ENCODE data around the gene DAP.
"Not testable (repeated sequence)": the region's sequence is repeated elsewhere in the genome, so short reads cannot be mapped to it uniquely, and the experiment has no call there.

DAP gene

DNA sequence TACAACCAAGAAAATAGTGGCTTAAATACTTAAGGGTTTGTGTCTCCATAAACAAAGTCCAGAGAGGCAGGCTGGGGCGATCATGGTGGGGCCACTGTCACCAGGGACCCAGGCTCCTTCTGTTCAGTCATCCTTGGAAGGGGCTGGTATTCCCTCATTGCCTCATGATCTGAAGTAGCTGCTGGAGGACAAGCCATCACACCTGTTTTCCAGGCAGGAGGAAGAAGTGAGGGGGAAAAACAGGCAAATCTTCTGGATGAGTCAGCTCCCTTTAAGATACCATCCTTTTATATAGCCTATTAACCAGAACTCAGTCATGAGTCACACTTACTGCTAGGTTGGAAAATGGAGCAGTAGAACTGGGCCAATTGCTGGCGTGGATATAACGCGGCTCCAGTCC is 92.3 kb downstream of the DAP start:
- DNase-seq: no peak

DNA sequence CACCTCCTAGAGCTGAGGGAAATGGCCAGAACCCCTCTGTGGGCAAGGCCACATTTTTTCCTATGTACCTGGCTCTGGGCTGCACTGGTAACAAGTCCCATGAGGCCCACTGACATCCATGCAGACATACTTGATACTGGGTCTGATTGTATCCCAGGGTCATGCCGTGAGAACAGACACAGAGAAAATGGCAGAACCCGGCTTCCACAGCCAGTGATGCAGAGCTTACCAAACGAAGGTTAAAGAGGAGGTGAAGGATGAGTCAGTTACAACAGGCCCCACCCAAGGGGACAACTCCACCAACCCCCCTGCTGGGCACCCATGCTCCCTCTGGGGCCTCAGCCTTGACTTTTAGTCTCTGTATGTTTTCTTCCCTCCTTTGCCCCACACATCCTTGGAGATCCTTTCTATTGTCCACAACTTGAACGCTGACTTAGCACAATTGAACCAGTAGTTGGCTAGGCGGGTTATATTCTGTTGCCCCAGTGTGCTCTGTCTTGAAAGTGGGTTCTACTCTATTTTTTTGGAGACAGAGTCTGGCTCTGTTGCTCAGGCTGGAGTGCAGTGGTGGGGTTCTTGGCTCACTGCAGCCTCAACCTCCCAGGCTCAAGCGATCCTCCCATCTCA is 93.5 kb downstream of the DAP start:
- no peak for DNase-seq

DNA sequence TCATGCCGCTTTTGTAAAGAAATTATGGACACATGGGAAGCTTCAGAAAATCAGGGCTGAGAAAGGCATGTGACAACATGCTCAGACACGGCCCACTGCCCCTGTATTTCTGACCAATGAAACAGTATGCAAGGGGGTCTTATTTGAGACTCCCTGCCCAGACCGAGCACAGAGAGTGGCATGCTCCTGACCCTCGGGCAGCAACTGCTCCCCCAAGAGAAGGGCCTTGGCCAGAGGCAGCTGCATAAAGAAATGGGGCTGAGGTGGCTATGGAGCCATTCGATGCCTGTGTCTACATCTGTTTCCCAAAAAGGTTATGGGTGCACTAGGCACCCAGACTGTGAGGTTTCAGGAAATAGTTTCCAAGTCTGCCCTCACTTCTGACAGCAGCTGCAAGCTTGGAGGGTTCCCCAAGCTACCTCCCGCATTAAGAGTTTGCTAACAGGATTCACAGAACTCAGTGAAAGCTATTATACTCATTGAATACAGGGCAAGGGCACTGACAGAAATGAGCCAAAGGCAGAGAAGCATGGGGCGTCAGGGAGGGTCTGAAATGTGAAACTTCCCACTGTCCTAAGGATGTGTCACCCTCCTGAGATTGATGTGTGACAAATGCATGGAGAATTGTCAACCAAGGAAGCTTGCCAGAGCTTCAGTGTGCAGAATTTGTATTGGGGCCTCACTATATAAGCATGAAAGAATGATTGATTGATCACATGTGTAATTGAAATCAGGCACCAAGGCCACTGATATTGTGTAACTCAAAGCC is 94.3 kb downstream of the DAP start:
- DNase-seq: no peak

GRCh38 chr5:10665799-10666198 is 95.2 kb downstream of the DAP start:
- no peak for DNase-seq

DNA sequence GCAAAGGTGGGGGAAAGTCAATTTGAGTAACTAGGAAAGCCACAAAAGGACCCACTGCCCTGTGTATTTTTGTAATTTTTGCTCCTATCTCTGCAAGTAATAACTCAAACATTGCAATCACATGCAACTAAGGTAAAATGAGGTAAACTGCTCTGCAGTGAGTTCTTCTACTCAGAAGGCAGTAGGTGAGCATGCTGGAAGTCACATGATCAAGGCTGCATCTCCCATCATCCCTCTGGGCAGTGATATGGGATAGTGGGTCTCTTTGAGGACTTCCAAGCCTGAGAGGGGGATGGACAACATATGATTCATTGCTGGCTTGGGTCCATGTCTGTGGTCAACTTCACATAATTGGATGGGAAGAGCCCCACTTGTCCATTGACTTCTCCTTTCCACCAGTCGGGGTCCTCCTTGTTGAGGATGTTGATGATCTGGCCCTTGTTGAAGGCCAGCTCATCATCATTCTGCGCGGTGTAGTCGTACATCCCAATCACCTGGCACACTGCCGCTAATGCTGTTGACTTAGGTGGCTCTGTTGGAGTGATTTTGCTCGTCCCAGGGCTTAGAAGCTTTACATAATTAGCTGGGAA is 96.8 kb downstream of the DAP start:
- DNase-seq: not testable (repeated sequence)

- no peak for DNase-seq
These were observed 97.4 kb downstream of the DAP start for GRCh38 chr5:10663489-10664179.

GRCh38 chr5:10662661-10663488 is 98.2 kb downstream of the DAP start:
- no peak for DNase-seq

- DNase-seq: no peak
These were observed 99.0 kb downstream of the DAP start for GRCh38 chr5:10662083-10662482.

GRCh38 chr5:10661401-10661800 is 99.6 kb downstream of the DAP start:
- no peak for DNase-seq

DNA sequence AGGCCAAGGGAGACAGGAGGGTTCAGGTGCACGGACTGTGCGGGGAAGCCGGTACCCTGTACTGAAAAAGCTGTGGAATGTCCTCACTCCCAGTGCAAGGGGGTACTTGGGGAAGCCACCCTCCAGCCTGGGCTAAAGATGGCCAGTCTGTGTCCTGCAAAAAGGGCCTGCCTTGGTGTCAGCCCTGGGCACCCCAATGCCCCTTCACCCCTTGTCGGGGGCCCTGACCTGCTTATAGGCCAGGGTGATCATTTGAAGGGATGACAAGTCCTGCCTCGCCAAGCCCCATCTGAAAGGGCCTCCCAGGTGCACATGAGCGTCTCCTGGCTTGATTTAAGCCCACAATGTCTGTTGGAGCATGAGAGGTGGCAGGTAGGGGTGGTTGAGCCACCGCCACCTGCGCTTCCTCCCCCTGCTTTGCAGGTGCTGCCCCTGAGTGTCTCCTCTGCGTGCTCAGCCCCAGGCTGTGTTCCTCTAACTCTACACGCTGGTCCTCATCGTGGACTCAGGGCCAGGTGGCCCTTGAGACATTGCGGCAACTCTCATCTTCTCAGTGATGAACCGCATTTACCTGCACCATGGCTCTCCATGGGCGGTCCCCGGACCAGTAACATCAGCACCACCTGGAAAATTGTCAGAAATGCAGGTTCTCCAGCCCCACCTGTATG is 100.2 kb downstream of the DAP start:
- no peak for DNase-seq

GRCh38 chr5:10660135-10660534 is 100.9 kb downstream of the DAP start:
- DNase-seq: no peak

- no peak for DNase-seq
These were observed 102.8 kb downstream of the DAP start for GRCh38 chr5:10658265-10658664.

GRCh38 chr5:10655972-10656830 is 104.8 kb downstream of the DAP start:
- no peak for DNase-seq

DNA sequence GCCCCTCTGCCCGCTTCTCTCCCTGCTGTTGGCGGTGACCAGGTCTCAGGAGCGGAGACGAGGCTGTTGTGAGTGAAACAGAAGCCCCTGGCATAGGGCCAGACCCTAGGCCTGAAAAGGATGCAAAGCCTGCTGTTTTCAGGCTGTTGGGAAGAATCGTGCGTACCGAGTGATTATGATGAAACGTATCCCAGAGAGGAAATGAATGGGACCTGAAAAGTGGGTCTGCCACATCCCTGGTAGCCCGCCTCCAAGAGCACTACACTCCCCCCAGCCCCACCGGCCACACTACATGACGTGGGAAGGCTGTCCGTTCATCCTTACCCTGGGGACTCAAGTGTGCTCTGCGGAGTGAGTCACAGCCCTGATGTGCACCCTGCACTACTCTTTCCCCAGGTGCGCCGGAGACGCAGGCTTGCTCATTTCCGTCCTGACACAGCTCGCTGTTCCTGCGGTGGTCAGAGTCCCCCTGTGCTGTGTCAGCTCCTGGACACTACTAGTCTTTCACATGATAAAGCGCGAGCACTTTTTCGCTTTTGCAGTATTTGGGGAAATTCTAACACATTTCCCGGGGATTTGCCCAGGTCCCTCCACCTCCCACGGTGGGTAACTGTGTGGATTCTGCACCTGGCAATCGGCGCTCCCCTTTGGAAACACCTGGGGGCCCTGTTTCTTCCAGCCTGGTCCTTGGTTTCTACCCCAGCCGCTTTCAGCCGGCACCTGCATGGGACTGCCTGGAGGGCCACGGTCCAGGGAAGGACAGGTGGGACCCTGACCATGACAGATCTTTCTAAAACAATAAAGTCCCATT is 105.7 kb downstream of the DAP start:
- DNase-seq: no peak

GRCh38 chr5:10654566-10654965 is 106.5 kb downstream of the DAP start:
- DNase-seq: no peak

DNA sequence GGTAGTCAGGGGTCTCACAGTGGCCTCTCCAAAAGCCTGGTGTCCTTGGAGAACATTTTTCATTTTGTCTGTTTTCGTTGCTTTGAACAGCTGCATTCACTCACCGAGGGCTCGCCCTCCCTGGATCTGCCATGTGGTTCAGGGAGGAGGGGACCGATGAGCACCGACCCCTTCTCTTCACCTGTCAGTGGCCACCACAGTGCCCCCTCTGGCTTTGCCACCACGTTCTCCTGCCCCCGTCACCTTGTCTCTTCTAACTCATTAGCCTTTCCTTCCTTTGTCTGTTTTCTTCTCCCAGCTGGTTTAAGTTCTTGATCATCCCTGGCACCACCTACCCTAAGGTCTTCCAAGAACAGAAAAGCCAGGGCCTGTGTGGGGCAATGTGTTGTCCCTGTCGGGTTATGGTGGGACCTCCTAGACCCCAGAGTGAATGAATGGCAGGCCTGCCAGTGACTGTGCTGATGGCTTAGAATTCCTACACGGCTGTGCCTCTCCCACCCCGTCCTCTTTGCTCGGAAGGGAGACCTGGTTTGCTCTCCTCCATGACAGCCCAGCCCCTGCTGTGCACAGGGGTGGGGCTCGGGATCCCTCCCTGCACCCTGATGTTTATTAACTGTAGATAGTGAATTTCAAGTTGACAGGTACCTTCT is 107.2 kb downstream of the DAP start:
- DNase-seq: no peak

DNA sequence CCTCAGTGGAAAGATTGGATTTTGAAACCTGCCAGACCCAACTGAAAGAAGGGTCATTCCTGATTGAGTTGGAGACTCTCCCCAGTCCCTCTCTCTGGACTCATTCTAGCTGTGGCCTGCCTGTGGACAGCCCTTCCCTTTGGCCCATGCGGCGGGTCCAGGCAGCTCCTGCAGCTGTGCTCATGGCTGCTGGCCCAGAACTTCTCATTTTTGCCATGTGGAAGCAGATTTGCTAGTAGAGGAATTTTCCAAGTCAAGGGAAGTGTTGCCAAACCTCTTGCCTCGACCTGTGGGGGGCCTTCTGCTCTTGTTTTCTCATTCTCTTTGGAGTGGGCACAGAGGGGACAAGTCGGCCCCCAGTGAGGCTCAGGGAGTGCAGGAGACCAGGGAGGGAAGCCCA is 108.0 kb downstream of the DAP start:
- no peak for DNase-seq

- no peak for DNase-seq
These were observed 108.4 kb downstream of the DAP start for GRCh38 chr5:10652606-10653005.

- DNase-seq: no peak
These were observed 108.9 kb downstream of the DAP start for GRCh38 chr5:10652151-10652550.

All from cerebellar nuclear complex (tissue), 1 donor.